Measurements from ENCODE around the gene DNAH10.

DNAH10 gene

GRCh38 chr12:123951467-123951866, 189.4 kb downstream of the DNAH10 start:
- peak; percentile 50 for DNase-seq (ENCODE audit: low spot score)
- H3K27ac ChIP-seq: no peak overlapping the region
- H3K4me3 ChIP-seq: no peak overlapping the region
- no peak for TF ChIP-seq CTCF (IDR thresholded peaks at IDR 0.05)

- Histone ChIP-seq H3K4me3 (no peak overlapping the region), H3K27ac (no peak overlapping the region)
- peak; percentile 14 for DNase-seq (ENCODE audit: low spot score)
- no peak for TF ChIP-seq CTCF (IDR thresholded peaks at IDR 0.05)
These were observed 189.9 kb downstream of the DNAH10 start for GRCh38 chr12:123952037-123952436.

- DNase-seq (ENCODE audit: low spot score): peak; percentile 52
- no peak for TF ChIP-seq CTCF (IDR thresholded peaks at IDR 0.05)
These were observed 192.7 kb downstream of the DNAH10 start for GRCh38 chr12:123954647-123955350.

GRCh38 chr12:123956249-123956648, 194.1 kb downstream of the DNAH10 start:
- Histone ChIP-seq H3K27ac (no peak overlapping the region), H3K4me3 (no peak overlapping the region)
- TF ChIP-seq CTCF (IDR thresholded peaks at IDR 0.05): no peak
- DNase-seq (ENCODE audit: low spot score): peak; percentile 53

More at GRCh38 chr12:123954647-123955350, 192.7 kb downstream of the DNAH10 start:
- no peak overlapping the region for H3K4me3 ChIP-seq
- H3K27ac ChIP-seq: no peak overlapping the region

GRCh38 chr12:123957196-123957595, 195.1 kb downstream of the DNAH10 start:
- DNase-seq (ENCODE audit: low spot score): peak; percentile 43
- TF ChIP-seq CTCF (IDR thresholded peaks at IDR 0.05): no peak
- H3K4me3 ChIP-seq: no peak overlapping the region
- H3K27ac ChIP-seq: no peak overlapping the region

GRCh38 chr12:123958462-123958861, 196.4 kb downstream of the DNAH10 start:
- H3K27ac ChIP-seq: no peak overlapping the region
- peak; percentile 24 for DNase-seq (ENCODE audit: low spot score)
- H3K4me3 ChIP-seq: no peak overlapping the region
- no peak for TF ChIP-seq CTCF (IDR thresholded peaks at IDR 0.05)

- no peak overlapping the region for H3K4me3 ChIP-seq
- peak; percentile 29 for DNase-seq (ENCODE audit: low spot score)
- no peak overlapping the region for H3K27ac ChIP-seq
- no peak for TF ChIP-seq CTCF (IDR thresholded peaks at IDR 0.05)
These were observed 196.8 kb downstream of the DNAH10 start for GRCh38 chr12:123958876-123959275.
